H1 (cell line): ENCODE data around the gene GPR45. TPM values are rescaled to one million over a fixed set of nuclear protein-coding genes. Genes with fewer than 3 reads are reported as not detected.

Experiments used
- CTCF ChIA-PET: fragments of 300-600 bp; sonication (Branson Sonifier 250); formaldehyde crosslinking; loops from one replicate; lab custom pipeline; 2021; ENCODE audit not compliant: partially characterized antibody; lab: Charles Lee
- POLR2A ChIA-PET: fragments of 300-600 bp; sonication (Branson Sonifier 250); formaldehyde crosslinking; loops from one replicate; lab custom pipeline; 2021; ENCODE audit warnings: inconsistent platforms; ENCODE audit not compliant: partially characterized antibody; lab: Charles Lee
- DNase-seq, 2 experiments: peaks; one replicate each; pipeline versions ENCODE4 v3.0.0 to v3.0.0-alpha.2; 2010 to 2022; ENCODE audit warnings: low spot score in 2 of 2, low read depth in 1 of 2, mixed read lengths in 1 of 2
- FAIRE-seq: peaks from 2 replicates; lab custom pipeline; 2011; peaks lifted over from hg19 to GRCh38; lab: Jason Lieb, UNC
- H2AFZ ChIP-seq: 2 replicates; pipeline ENCODE4 v1.8.1; 2012; ENCODE audit warnings: low read length, inconsistent platforms
- H2AK5ac ChIP-seq: 2 replicates; pipeline ENCODE4 v1.6.1; 2013; ENCODE audit warnings: low read depth, low read length
- H2BK120ac ChIP-seq: replicated peaks from 2 replicates; pipeline ENCODE3; 2013; ENCODE audit warnings: low read depth, low read length, inconsistent platforms
- H2BK12ac ChIP-seq: 2 replicates; pipeline ENCODE4 v1.6.1; 2013; ENCODE audit warnings: low read depth, low read length
- H2BK15ac ChIP-seq: 2 replicates; pipeline ENCODE4 v1.6.1; 2013; ENCODE audit warnings: low read length
- H2BK20ac ChIP-seq: 2 replicates; pipeline ENCODE4 v1.6.1; 2013; ENCODE audit warnings: low read length
- H2BK5ac ChIP-seq: 2 replicates; pipeline ENCODE4 v1.6.1; 2013; ENCODE audit warnings: low read depth, low read length
- H3K14ac ChIP-seq: 2 replicates; pipeline ENCODE4 v1.6.1; 2013; ENCODE audit warnings: inconsistent platforms; ENCODE audit not compliant: insufficient read length
- H3K18ac ChIP-seq: 2 replicates; pipeline ENCODE4 v1.6.1; 2013; ENCODE audit warnings: low read length; ENCODE audit errors: extremely low read depth
- H3K23ac ChIP-seq: 2 replicates; pipeline ENCODE4 v1.6.1; 2013; ENCODE audit warnings: inconsistent platforms; ENCODE audit not compliant: insufficient read length
- H3K23me2 ChIP-seq: 2 replicates; pipeline ENCODE4 v1.6.1; 2013; ENCODE audit warnings: low read depth, low read length
- H3K27ac ChIP-seq: 2 replicates; pipeline ENCODE4 v1.6.1; 2011; ENCODE audit warnings: low read depth, low read length, inconsistent platforms
- H3K27me3 ChIP-seq, 4 experiments: replicated peaks in 1 of 4; 1 replicate in 1 of 4; 2 replicates in 3 of 4; pipeline versions ENCODE4 v1.6.1 to v1.8.1; 2011 to 2013; ENCODE audit warnings: low read length in 3 of 4, mild to moderate bottlenecking in 3 of 4, inconsistent platforms in 2 of 4, mixed read lengths in 2 of 4, moderate library complexity in 1 of 4; ENCODE audit not compliant: control insufficient read depth in 3 of 4, insufficient read depth in 3 of 4; ENCODE audit errors: extremely low read depth in 1 of 4
- H3K36me3 ChIP-seq, 4 experiments: 2 replicates each; pipeline versions ENCODE4 v1.6.1 to v1.8.1; 2011 to 2013; ENCODE audit warnings: mild to moderate bottlenecking in 4 of 4, low read length in 3 of 4, moderate library complexity in 2 of 4, control low read depth in 1 of 4, inconsistent platforms in 1 of 4; ENCODE audit not compliant: insufficient read depth in 4 of 4, control insufficient read depth in 2 of 4
- H3K4ac ChIP-seq: replicated peaks from 2 replicates; pipeline ENCODE3; 2013; ENCODE audit warnings: low read length, low read depth, mixed read lengths, inconsistent platforms; ENCODE audit not compliant: insufficient read length
- H3K4me1 ChIP-seq, 4 experiments: replicated peaks in 1 of 4; 1 replicate in 1 of 4; 2 replicates in 3 of 4; pipeline versions ENCODE4 v1.6.1 to v1.8.1; 2011 to 2013; ENCODE audit warnings: low read length in 3 of 4, inconsistent platforms in 2 of 4, mixed read lengths in 1 of 4; ENCODE audit not compliant: insufficient read depth in 4 of 4, control insufficient read depth in 3 of 4
- H3K4me2 ChIP-seq, 2 experiments: 2 replicates each; pipeline versions ENCODE4 v1.6.1 to v1.8.1; 2011 to 2013; ENCODE audit warnings: low read depth in 2 of 2, low read length in 2 of 2, control low read depth in 1 of 2, inconsistent platforms in 1 of 2, mild to moderate bottlenecking in 1 of 2; ENCODE audit not compliant: insufficient read depth in 1 of 2
- H3K4me3 ChIP-seq, 4 experiments: fragments of 200-600, 300-600 bp in 1 of 4; sonication (generic), shearing (Covaris generic), sonication (Bioruptor Twin) in 1 of 4; 2 replicates each; pipeline versions ENCODE4 v1.5.1 to v1.8.1; 2011 to 2016; ENCODE audit warnings: low read length in 4 of 4, low read depth in 3 of 4, control low read depth in 2 of 4, inconsistent platforms in 2 of 4, mild to moderate bottlenecking in 2 of 4, mixed read lengths in 1 of 4, moderate library complexity in 1 of 4; ENCODE audit not compliant: insufficient read depth in 2 of 4; ENCODE audit errors: extremely low read depth in 1 of 4
- H3K56ac ChIP-seq: replicated peaks from 2 replicates; pipeline ENCODE3; 2013; ENCODE audit warnings: low read depth, mild to moderate bottlenecking, mixed read lengths, low read length, inconsistent platforms; ENCODE audit not compliant: insufficient read length
- H3K79me1 ChIP-seq: 2 replicates; pipeline ENCODE4 v1.6.1; 2013; ENCODE audit warnings: low read depth, low read length, control low read depth
- H3K79me2 ChIP-seq, 2 experiments: 2 replicates each; pipeline versions ENCODE4 v1.6.1 to v1.8.1; 2012 to 2013; ENCODE audit warnings: low read length in 2 of 2, mild to moderate bottlenecking in 2 of 2, inconsistent platforms in 1 of 2; ENCODE audit not compliant: insufficient read depth in 2 of 2, control insufficient read depth in 1 of 2
- H3K9ac ChIP-seq, 4 experiments: replicated peaks in 1 of 4; 1 replicate in 1 of 4; 2 replicates in 3 of 4; pipeline versions ENCODE4 v1.6.1 to v1.8.1; 2011 to 2013; ENCODE audit warnings: low read depth in 3 of 4, low read length in 3 of 4, control low read depth in 2 of 4, mild to moderate bottlenecking in 2 of 4, moderate library complexity in 2 of 4, inconsistent platforms in 1 of 4; ENCODE audit errors: extremely low read depth in 1 of 4
- H3K9me3 ChIP-seq, 2 experiments: 2 replicates each; pipeline versions ENCODE4 v1.6.1 to v1.8.1; 2012 to 2013; ENCODE audit warnings: mild to moderate bottlenecking in 2 of 2, moderate library complexity in 2 of 2, control low read depth in 1 of 2, inconsistent platforms in 1 of 2, low read depth in 1 of 2, low read length in 1 of 2, mixed read lengths in 1 of 2; ENCODE audit not compliant: insufficient read depth in 2 of 2
- H4K20me1 ChIP-seq, 2 experiments: replicated peaks in 1 of 2; 2 replicates each; pipeline versions ENCODE3 to v1.8.1; 2011 to 2013; ENCODE audit warnings: inconsistent platforms in 2 of 2, low read length in 2 of 2, mild to moderate bottlenecking in 1 of 2; ENCODE audit not compliant: insufficient read depth in 2 of 2, control insufficient read depth in 1 of 2
- H4K5ac ChIP-seq: 2 replicates; pipeline ENCODE4 v1.6.1; 2013; ENCODE audit warnings: low read length, low read depth, mixed read lengths, inconsistent platforms; ENCODE audit not compliant: insufficient read length
- H4K8ac ChIP-seq: 2 replicates; pipeline ENCODE4 v1.8.0; 2013; ENCODE audit warnings: mild to moderate bottlenecking, moderate library complexity, low read length, inconsistent platforms; ENCODE audit not compliant: insufficient read depth; ENCODE audit errors: extremely low read depth
- H4K91ac ChIP-seq: replicated peaks from 2 replicates; pipeline ENCODE3; 2013; ENCODE audit warnings: low read length, mixed read lengths, inconsistent platforms; ENCODE audit not compliant: insufficient read length
- CBX8 ChIP-seq: fragments of 300-800, 300-1000 bp; sonication (generic); IDR thresholded peaks from 2 replicates; pipeline ENCODE4 v1.7.1; 2016; ENCODE audit warnings: low read depth, low read length, borderline replicate concordance
- CEBPB ChIP-seq: IDR thresholded peaks from 2 replicates; pipeline ENCODE4 v1.6.1; 2012; ENCODE audit warnings: low read depth, low read length
- EZH2 ChIP-seq: fragments of 200-600 bp; sonication (generic); IDR thresholded peaks from 2 replicates; pipeline ENCODE4 v1.7.1; 2012; ENCODE audit warnings: low read depth, mild to moderate bottlenecking, moderate library complexity, low read length, inconsistent platforms; ENCODE audit not compliant: severe bottlenecking
- KDM5A ChIP-seq: fragments of 200-600 bp; IDR thresholded peaks from 2 replicates; pipeline ENCODE4 v1.7.1; 2012; ENCODE audit warnings: mild to moderate bottlenecking, low read length, inconsistent platforms, mixed read lengths
- PHF8 ChIP-seq: fragments of 200-600 bp; sonication (generic); conservative IDR thresholded peaks from 2 replicates; pipeline ENCODE4 v1.7.1; 2012; ENCODE audit warnings: low read depth, mild to moderate bottlenecking, inconsistent platforms, low read length, moderate library complexity
- SP1 ChIP-seq: IDR thresholded peaks from 2 replicates; pipeline ENCODE4 v1.6.1; 2011; ENCODE audit warnings: low read depth, low read length
- SP2 ChIP-seq: IDR thresholded peaks from 2 replicates; pipeline ENCODE4 v1.6.1; 2012; ENCODE audit warnings: mild to moderate bottlenecking, low read length, inconsistent platforms
- WGBS, 2 experiments: shearing (Covaris generic) in 1 of 2; methylation state at CpG; one replicate each; pipeline versions ENCODE4 v1.1.6 to v1.1.7; 2013 to 2015; ENCODE audit warnings: low lambda C conversion rate in 2 of 2, mixed read lengths in 2 of 2, inconsistent platforms in 1 of 2, low coverage in 1 of 2, missing lambda C conversion rate in 1 of 2; ENCODE audit not compliant: insufficient replicate concordance in 2 of 2, insufficient coverage in 1 of 2, insufficient read length in 1 of 2; ENCODE audit errors: extremely low coverage in 1 of 2, missing lambda C conversion rate in 1 of 2; 5-methylcytosine and 5-hydroxymethylcytosine counted together
- polyA plus RNA-seq, 7 experiments: library from polyadenylated mRNA; depleted of rRNA in 3 of 7; stranded (reverse) in 5 of 7; unstranded in 2 of 7; fragments of >200 nt in 5 of 7; fragments of 200-250 nt in 2 of 7; gene quantifications; 1 replicate in 5 of 7; 2 replicates in 1 of 7; 4 replicates in 1 of 7; pipeline versions ENCODE4 v1.2.1 to v1.2.3, GENCODE V29; 2011 to 2013; ENCODE audit warnings: missing spikeins in 2 of 7, mixed read lengths in 2 of 7
- total RNA-seq: library from RNA; stranded (reverse); fragmentation: NEBNext Ultra II Directional; extraction: Animal tissue kit (Norgen Biotek cat#: 25700); gene quantifications from 2 replicates; pipeline ENCODE4 v1.2.1, GENCODE V29; 2021
- TF ChIP-seq, protein P1 (sequence below): IDR thresholded peaks from 2 replicates; pipeline ENCODE4 v1.6.1; 2012; ENCODE audit warnings: inconsistent platforms

GPR45 gene
- total and polyA plus RNA-seq, 2 of the 8 experiments (the other 6 are each of a cell fraction or from before 2014, with no cell fraction given) = 0.21 TPM; not detected in 1

- Histone ChIP-seq H3K4me1 (no peaks in the 10 kb centered on the region), H2AK5ac (no peak overlapping the region), H3K23ac (no peak overlapping the region), H3K23me2 (no peaks in the 10 kb centered on the region), H2AFZ (no peak overlapping the region), H4K20me1 (peaks cover 2 to 3% of the 10 kb centered on the region in 2 experiments), H3K18ac (no peak overlapping the region), H3K9me3 (no peaks in the 10 kb centered on the region), H3K27ac (no peak overlapping the region), H3K4ac (no peak overlapping the region), H3K79me2 (no peaks in the 10 kb centered on the region), H4K91ac (no peak overlapping the region), H3K4me2 (no peak overlapping the region), H3K27me3 (no peaks in the 10 kb centered on the region), H2BK5ac (no peak overlapping the region), H3K79me1 (0 out of 2 replicates have a peak, but pooled peaks cover 2% of the 10 kb centered on the region), H4K5ac (no peak overlapping the region), H2BK120ac (no peak overlapping the region), H3K36me3 (peaks cover 11 to 41% (median 28%) of the 10 kb centered on the region in 4 experiments; a peak in 7 of 8 replicates), H2BK12ac (no peak overlapping the region), H2BK20ac (no peak overlapping the region), H3K9ac (no peak overlapping the region), H3K14ac (no peak overlapping the region), H2BK15ac (no peak overlapping the region), H4K8ac (no peak overlapping the region), H3K56ac (no peak overlapping the region), H3K4me3 (no peak overlapping the region)
- no peak for FAIRE-seq
- no peak for DNase-seq
- WGBS, 2 experiments = 81% methylated on average over 9 of the region's 9 CpGs; no CpG with 5 or more reads in 1 of the 2 experiments
- CTCF ChIA-PET = interaction anchor here (1.0 to 1.7 kb wide), 5 partner anchors 14 to 31 kb away, joined by 3 to 6 read pairs (median 4); partner anchors contain the start of gene GPR45
- POLR2A ChIA-PET = no interaction called here
- TF ChIP-seq PHF8 = no peak
- TF ChIP-seq SP2 = no peak
- no peak for TF ChIP-seq EZH2
- TF ChIP-seq CEBPB = no peak
- no peak for TF ChIP-seq SP1
- TF ChIP-seq KDM5A = no peak
- TF ChIP-seq, protein P1, sequence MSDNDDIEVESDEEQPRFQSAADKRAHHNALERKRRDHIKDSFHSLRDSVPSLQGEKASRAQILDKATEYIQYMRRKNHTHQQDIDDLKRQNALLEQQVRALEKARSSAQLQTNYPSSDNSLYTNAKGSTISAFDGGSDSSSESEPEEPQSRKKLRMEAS = no peak
- no peak for TF ChIP-seq CBX8
These were observed 30.6 kb downstream of the GPR45 start for GRCh38 chr2:105272176-105272575.
